ENCODE results near the gene TRMT1.
"Not testable (repeated sequence)": the region's sequence is repeated elsewhere in the genome, so short reads cannot be mapped to it uniquely, and the experiment has no call there.

Gene TRMT1

DNA sequence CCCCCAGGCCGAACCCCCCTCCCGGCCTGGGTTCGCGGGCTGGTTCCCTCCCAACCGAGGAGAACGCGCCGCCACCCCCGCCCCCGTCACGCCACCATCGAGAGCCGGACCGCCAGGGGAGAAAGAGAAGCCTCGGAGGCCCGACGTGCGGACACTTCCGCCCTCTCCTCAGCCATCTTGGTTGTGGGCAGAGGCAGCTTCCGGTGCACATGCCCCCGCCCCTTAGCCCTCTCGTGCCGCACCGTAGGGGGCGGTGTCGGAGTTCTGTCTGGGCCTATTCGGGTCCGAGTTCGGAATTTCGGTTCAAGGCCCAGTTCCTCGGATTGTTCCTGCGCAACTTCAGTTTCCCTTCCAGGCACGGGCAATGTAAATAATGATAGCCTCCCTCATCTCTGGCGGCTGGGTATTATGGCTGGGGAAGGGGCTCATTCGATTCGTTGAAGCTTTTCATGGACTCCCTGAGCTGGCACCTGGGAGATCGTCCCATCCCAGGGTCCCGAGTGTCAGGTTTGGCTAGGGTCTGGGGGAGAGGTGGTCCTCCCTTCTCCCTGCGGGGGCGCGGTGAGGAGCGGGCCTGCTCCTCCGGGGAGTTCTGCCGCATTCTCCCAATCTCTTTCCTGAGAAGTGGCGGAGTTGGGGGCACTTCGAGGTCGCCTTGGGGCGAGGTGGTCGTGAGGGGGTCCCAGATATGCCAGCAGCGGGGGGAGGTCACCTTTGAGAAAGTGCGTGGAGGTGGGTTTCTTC lies 33.8 kb upstream of the TRMT1 start, which contains the start of the genes IER2 and STX10:
Gene IER2 (plus strand): TSS at position 225 of the 744 bp plus-strand sequence. CDS start 2,776 bp downstream, outside the sequence.
Gene STX10 (minus strand): TSS at position 189 of the 744 bp plus-strand sequence. CDS start 202 bp downstream, outside the sequence.
- peak; percentile 92 for DNase-seq (ENCODE audit: low spot score)

DNA sequence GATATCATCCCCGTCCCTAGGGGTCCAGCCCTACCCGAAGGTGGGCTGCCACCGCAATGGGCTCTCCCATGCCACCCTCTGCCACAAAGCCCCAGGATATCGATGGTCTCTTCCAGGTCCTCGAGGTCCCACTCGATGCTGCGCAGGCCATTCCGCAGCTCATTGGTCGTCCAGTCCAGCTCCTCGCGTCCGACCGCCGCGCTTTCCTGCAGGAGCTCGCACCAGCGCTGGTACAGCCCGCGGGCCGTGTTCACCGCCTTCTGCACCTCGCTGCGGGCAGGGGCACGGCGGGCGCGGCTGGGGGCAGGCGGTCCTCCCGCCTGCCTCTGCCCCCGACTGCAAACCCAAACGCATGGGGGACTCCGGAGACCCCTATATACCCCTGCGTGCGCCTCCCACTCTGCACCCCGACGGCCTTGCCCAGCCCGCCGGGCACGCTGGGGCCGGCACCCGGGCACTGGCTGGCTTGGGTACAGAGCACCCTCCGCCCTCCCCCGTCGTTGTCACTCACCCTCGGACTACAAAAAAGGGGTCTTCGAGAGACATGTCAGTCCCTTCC lies 33.2 kb upstream of the TRMT1 start:
- H3K9me3 ChIP-seq (ENCODE audit: severe bottlenecking) = no peaks in the 10 kb centered on the region
- peaks cover 33% of the 10 kb centered on the region for H3K36me3 ChIP-seq (ENCODE audit: low read depth)
- H3K27me3 ChIP-seq (ENCODE audit: insufficient read depth, poor library complexity, severe bottlenecking) = no peaks in the 10 kb centered on the region
- TF ChIP-seq, protein P1, sequence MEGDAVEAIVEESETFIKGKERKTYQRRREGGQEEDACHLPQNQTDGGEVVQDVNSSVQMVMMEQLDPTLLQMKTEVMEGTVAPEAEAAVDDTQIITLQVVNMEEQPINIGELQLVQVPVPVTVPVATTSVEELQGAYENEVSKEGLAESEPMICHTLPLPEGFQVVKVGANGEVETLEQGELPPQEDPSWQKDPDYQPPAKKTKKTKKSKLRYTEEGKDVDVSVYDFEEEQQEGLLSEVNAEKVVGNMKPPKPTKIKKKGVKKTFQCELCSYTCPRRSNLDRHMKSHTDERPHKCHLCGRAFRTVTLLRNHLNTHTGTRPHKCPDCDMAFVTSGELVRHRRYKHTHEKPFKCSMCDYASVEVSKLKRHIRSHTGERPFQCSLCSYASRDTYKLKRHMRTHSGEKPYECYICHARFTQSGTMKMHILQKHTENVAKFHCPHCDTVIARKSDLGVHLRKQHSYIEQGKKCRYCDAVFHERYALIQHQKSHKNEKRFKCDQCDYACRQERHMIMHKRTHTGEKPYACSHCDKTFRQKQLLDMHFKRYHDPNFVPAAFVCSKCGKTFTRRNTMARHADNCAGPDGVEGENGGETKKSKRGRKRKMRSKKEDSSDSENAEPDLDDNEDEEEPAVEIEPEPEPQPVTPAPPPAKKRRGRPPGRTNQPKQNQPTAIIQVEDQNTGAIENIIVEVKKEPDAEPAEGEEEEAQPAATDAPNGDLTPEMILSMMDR (IDR thresholded peaks at IDR 0.05; ENCODE audit: poor library complexity, severe bottlenecking) = no peak
- H3K27ac ChIP-seq (ENCODE audit: poor library complexity, severe bottlenecking) = peak overlapping the region; percentile 92
- no peak for DNase-seq (ENCODE audit: low spot score)
- H3K4me3 ChIP-seq (ENCODE audit: severe bottlenecking) = peak overlapping the region; percentile 91
- peak; percentile 3; the same call in 2 of the 3 replicates for ATAC-seq (ENCODE audit: low read depth)
- H3K4me1 ChIP-seq (ENCODE audit: insufficient read depth, poor library complexity, severe bottlenecking) = no peaks in the 10 kb centered on the region

More for the DNA sequence above, 33.8 kb upstream of the TRMT1 start, which contains the start of the genes IER2 and STX10:
- peaks cover 5% of the 10 kb centered on the region for H3K4me1 ChIP-seq (ENCODE audit: insufficient read depth, poor library complexity, severe bottlenecking)
- no peaks in the 10 kb centered on the region for H3K9me3 ChIP-seq (ENCODE audit: severe bottlenecking)
- ATAC-seq (ENCODE audit: low read depth) = peak; percentile 59
- no peaks in the 10 kb centered on the region for H3K27me3 ChIP-seq (ENCODE audit: insufficient read depth, poor library complexity, severe bottlenecking)
- H3K4me3 ChIP-seq (ENCODE audit: severe bottlenecking) = peak within 1 kb of the TSS; percentile 91
- peak within 1 kb of the TSS; percentile 92 for H3K27ac ChIP-seq (ENCODE audit: poor library complexity, severe bottlenecking)
- TF ChIP-seq, protein P1 (IDR thresholded peaks at IDR 0.05; ENCODE audit: poor library complexity, severe bottlenecking) = peak; percentile 59
- H3K36me3 ChIP-seq (ENCODE audit: low read depth) = peaks cover 31% of the 10 kb centered on the region

DNA sequence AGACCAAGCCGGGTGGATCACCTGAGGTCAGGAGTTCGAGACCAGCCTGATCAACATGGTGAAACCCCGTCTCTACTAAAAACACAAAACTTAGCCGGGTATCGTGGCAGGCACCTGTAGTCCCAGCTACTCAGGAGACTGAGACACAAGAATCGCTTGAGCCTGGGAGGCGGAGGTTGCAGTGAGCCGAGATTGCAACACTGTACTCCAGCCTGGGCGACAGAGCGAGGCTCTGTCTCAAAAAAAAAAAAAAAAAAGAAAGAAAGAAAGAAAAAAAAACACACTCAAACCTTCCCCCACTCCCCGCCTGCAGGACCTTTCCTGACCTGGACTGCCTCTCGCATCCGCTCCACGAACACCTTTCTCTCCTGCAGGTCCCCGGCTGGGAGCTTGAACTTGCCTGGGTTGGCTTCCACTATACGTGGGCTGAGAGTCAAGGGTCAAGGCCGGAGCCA lies 32.7 kb upstream of the TRMT1 start:
- not testable (repeated sequence) for H3K9me3 ChIP-seq (ENCODE audit: severe bottlenecking); H3K4me1 ChIP-seq (ENCODE audit: insufficient read depth, poor library complexity, severe bottlenecking); ATAC-seq (ENCODE audit: low read depth); DNase-seq (ENCODE audit: low spot score); H3K27me3 ChIP-seq (ENCODE audit: insufficient read depth, poor library complexity, severe bottlenecking)
- Histone ChIP-seq H3K4me3 (ENCODE audit: severe bottlenecking) (peak overlapping the region; percentile 91), H3K36me3 (ENCODE audit: low read depth) (peaks cover 33% of the 10 kb centered on the region), H3K27ac (ENCODE audit: poor library complexity, severe bottlenecking) (peak overlapping the region; percentile 92)

DNA sequence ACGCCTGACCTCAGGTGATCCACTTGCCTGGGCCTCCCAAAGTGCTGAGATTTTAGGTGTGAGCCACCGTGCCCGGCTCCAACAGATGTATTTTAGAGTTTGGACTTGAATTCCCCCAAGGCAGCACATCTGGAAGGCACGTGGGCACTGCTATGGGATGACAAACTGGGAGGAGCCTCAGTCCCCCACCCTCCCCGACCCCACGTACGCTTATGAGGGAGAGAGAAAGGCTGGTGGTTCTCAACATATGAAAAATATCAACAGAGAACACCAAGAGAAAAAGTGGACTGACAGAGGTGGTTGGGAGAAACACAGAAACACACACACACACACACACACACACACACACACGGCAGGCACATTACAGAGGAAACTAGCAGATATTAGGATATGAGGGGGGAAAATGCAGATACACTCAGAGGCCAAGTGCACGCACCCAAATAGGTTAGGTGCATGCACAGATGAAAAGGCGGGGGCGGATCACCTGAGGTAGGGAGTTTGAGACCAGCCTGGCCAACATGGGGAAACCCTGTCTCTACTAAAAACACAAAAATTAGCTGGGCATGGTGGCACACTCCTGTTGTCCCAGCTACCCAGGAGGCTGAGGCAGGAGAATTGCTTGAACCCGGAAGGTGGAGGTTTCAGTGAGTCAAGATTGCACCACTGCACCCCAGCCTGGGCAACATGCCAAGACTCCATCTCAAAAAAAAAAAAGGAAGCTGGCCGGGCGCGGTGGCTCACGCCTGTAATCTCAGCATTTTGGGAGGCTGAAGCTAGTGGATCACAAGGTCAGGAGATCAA lies 30.4 kb upstream of the TRMT1 start:
- ATAC-seq (ENCODE audit: low read depth) (no peak), DNase-seq (ENCODE audit: low spot score) (no peak)
- Histone ChIP-seq H3K27me3 (ENCODE audit: insufficient read depth, poor library complexity, severe bottlenecking) (no peaks in the 10 kb centered on the region), H3K36me3 (ENCODE audit: low read depth) (peaks cover 29% of the 10 kb centered on the region), H3K27ac (ENCODE audit: poor library complexity, severe bottlenecking) (no peak overlapping the region), H3K9me3 (ENCODE audit: severe bottlenecking) (no peaks in the 10 kb centered on the region), H3K4me1 (ENCODE audit: insufficient read depth, poor library complexity, severe bottlenecking) (peaks cover 5% of the 10 kb centered on the region), H3K4me3 (ENCODE audit: severe bottlenecking) (no peak overlapping the region)
- TF ChIP-seq, protein P1 (IDR thresholded peaks at IDR 0.05; ENCODE audit: poor library complexity, severe bottlenecking) = no peak
